IPS-18c (cell line): Measurements from ENCODE around the gene FBXO5.
"Not testable (repeated sequence)": the region's sequence is repeated elsewhere in the genome, so short reads cannot be mapped to it uniquely, and the experiment has no call there.

Experiments
- H3K4me3 ChIP-seq: 2 replicates; pipeline ENCODE4 v1.7.0; 2013; ENCODE audit warnings: low read depth, mild to moderate bottlenecking, low read length, moderate library complexity; ENCODE audit not compliant: insufficient read depth
- H3K9me3 ChIP-seq: one replicate; pipeline ENCODE4 v1.6.1; 2013; ENCODE audit warnings: mild to moderate bottlenecking, low read length, moderate library complexity; ENCODE audit not compliant: control insufficient read depth, insufficient read depth

The FBXO5 gene

GRCh38 chr6:152969688-152970418 is 13.0 kb downstream of the FBXO5 start:
- Histone ChIP-seq H3K9me3 (peaks cover 2% of the 10 kb centered on the region), H3K4me3 (no peak overlapping the region)

- H3K9me3 ChIP-seq, H3K4me3 ChIP-seq: not testable (repeated sequence)
Measured at GRCh38 chr6:152966168-152966894, 16.5 kb downstream of the FBXO5 start.

GRCh38 chr6:152959333-152959732 is 23.5 kb downstream of the FBXO5 start:
- no peaks in the 10 kb centered on the region for H3K9me3 ChIP-seq
- H3K4me3 ChIP-seq: no peak overlapping the region

GRCh38 chr6:152957796-152958195 is 25.0 kb downstream of the FBXO5 start:
- Histone ChIP-seq H3K4me3 (no peak overlapping the region), H3K9me3 (no peaks in the 10 kb centered on the region)

GRCh38 chr6:152954443-152954842 is 28.4 kb downstream of the FBXO5 start:
- Histone ChIP-seq H3K9me3 (no peaks in the 10 kb centered on the region), H3K4me3 (no peak overlapping the region)

GRCh38 chr6:152952866-152953509 is 29.9 kb downstream of the FBXO5 start:
- Histone ChIP-seq H3K4me3 (no peak overlapping the region), H3K9me3 (no peaks in the 10 kb centered on the region)

- Histone ChIP-seq H3K9me3 (no peaks in the 10 kb centered on the region), H3K4me3 (no peak overlapping the region)
Measured at GRCh38 chr6:152952045-152952444, 30.8 kb downstream of the FBXO5 start.

GRCh38 chr6:152950240-152950639 is 32.6 kb downstream of the FBXO5 start:
- Histone ChIP-seq H3K4me3 (no peak overlapping the region), H3K9me3 (no peaks in the 10 kb centered on the region)

GRCh38 chr6:152948150-152948768 is 34.6 kb downstream of the FBXO5 start:
- Histone ChIP-seq H3K4me3 (no peak overlapping the region), H3K9me3 (no peaks in the 10 kb centered on the region)

- Histone ChIP-seq H3K9me3 (no peaks in the 10 kb centered on the region), H3K4me3 (no peak overlapping the region)
Measured at GRCh38 chr6:152946995-152947394, 35.8 kb downstream of the FBXO5 start.

GRCh38 chr6:152946484-152946883 is 36.4 kb downstream of the FBXO5 start:
- no peak overlapping the region for H3K4me3 ChIP-seq
- H3K9me3 ChIP-seq: no peaks in the 10 kb centered on the region

GRCh38 chr6:152943260-152943897 is 39.5 kb downstream of the FBXO5 start:
- Histone ChIP-seq H3K9me3 (no peaks in the 10 kb centered on the region), H3K4me3 (no peak overlapping the region)

- Histone ChIP-seq H3K9me3 (no peaks in the 10 kb centered on the region), H3K4me3 (no peak overlapping the region)
Measured at GRCh38 chr6:152942319-152942869, 40.4 kb downstream of the FBXO5 start.

- no peaks in the 10 kb centered on the region for H3K9me3 ChIP-seq
- no peak overlapping the region for H3K4me3 ChIP-seq
Measured at GRCh38 chr6:152941746-152942145, 41.1 kb downstream of the FBXO5 start.

- Histone ChIP-seq H3K9me3 (no peaks in the 10 kb centered on the region), H3K4me3 (no peak overlapping the region)
Measured at GRCh38 chr6:152932865-152933264, 50.0 kb downstream of the FBXO5 start.

GRCh38 chr6:152922706-152923105 is 60.1 kb downstream of the FBXO5 start:
- no peak overlapping the region for H3K4me3 ChIP-seq
- no peaks in the 10 kb centered on the region for H3K9me3 ChIP-seq
